OCI-M2 (cell line): ENCODE results near the gene PHLDB3.
A peak's percentile ranks its signal among the peaks of the same experiment; 100 is the strongest.

ENCODE experiments used
- DNase-seq: peaks from one replicate; lab custom pipeline; 2025; ENCODE audit not compliant: unreplicated experiment; lab: John Stamatoyannopoulos, UW

PHLDB3 gene

DNA sequence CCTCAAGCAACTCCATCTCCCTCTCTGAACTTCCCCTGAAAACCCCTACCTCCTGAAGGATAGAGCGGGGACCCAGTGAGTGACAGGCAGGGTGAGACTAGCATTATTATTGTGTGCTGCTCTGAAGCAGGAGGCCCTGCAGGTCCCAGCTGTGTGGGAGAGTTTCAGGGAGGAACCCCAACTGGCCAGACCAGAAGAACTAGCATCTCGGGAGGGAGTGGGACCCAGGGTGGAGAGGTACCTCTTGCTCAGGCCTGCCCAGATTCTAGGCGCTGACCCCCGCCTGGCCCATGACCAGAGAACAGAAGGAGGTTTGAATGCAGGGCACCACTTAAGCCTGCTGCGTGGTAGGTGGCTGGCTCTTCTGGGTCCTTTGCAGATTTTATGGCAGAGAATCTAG is 33.5 kb downstream of the PHLDB3 start:
- no peak for DNase-seq

DNA sequence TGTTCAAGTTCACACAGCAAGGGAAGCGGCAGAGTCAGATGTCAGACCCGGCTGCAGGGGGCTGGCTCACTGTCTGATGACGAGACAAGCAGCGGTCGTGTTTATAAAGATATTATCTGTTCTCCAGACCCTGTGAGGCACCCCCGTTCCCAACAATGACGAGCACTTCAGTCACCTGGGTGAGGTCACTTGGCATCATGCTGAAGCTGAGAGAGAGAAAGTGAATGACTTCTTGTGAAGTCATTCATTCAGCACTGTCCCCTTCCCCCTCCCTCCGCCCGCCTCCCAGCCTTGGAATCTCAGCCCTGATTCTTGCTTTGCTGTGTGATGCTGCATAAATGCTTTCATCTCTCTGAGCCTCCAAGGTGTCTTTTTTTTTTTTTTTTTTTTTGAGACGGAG is 34.3 kb downstream of the PHLDB3 start:
- DNase-seq: no peak

GRCh38 chr19:43469160-43469480 is 35.4 kb downstream of the PHLDB3 start:
- DNase-seq: no peak

DNA sequence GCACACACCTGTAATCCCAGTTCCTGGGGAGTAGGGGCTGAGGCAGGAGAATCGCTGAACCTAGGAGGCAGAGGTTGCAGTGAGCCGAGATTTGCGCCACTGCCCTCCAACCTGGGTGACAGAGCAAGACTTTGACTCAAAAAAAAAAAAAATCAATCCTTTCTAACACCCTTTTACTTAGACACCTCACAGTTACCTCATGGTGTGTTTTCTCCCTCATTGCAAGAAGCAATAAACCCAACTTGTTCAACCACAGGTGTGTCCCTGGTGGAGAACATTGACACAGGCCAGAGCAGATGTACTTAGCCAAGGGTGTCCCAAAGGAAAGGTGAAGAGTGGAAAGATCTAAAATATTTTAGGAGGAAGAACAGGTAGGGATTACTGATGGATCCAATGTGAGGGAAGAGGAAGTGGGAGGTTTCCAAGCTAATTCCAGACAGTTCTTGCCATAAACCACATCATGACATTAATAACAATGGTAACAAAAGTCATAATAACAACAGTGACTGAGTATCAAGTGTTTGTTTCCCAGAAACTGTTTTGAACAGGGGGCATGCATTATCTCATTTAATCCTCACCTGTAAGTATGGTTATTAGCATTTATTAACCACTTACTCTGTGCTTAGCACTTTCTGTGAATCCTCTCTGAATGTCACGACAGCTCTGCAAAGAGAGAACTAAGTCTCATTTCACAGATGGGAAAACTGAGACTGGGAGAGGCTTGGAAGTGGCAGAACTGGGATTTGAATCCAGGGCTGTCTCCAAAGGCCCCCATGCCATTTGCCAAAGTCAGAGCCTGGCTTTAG is 36.0 kb downstream of the PHLDB3 start:
- DNase-seq: no peak

DNA sequence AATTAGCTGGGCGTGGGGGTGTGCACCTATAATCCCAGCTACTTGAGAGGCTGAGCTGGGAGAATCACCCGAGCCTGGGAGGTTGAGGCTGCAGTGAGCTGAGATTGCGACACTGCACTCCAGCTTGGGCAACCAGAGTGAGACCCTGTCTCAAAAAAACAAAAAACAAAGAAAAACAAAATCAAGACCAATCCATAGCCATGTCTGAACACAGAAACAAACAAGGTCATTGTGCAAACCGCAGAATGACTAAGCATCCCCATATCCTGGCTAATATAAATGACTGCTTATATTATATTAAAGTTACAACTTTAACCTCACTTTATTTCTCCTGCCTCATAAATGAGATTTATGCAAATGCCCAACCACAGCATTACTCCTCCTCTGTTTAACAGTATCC is 36.8 kb downstream of the PHLDB3 start:
- no peak for DNase-seq

DNA sequence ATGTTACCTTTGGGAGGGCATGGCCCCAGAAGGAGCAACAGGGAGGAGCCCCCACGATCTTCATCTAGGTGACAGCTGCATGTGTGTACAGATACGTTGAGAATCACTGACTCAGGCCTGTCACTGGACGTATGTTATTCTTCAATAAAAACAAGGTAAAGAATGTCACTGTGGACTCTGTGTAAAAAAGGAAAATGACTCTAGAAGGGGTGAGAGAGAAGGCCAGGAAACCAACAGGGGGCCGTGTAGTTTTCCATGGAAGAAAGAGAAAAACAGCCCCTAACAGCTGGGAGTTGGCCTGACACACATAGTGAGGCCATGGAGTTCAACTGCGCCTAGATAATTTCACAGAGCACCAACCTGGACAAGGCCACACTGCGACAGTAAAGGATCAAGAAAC is 37.3 kb downstream of the PHLDB3 start:
- DNase-seq: no peak

DNA sequence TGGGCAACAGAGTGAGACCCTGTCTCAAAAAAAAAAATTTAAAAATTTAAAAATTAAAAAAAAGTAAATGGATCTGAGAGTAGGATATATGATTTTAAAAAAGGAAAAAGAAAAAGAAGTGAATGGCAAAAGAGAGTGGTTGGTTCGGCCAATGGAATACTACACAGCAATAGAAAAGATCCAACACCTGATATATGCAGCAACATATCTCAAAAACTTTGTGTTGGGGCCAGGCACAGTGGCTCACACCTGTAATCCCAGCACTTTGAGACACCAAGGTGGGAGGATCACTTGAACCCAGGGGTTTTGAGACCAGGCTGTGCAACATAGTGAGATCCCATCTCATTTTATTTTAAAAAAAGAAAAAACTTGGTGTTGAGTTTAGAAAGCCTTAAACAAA is 37.8 kb downstream of the PHLDB3 start:
- no peak for DNase-seq

DNA sequence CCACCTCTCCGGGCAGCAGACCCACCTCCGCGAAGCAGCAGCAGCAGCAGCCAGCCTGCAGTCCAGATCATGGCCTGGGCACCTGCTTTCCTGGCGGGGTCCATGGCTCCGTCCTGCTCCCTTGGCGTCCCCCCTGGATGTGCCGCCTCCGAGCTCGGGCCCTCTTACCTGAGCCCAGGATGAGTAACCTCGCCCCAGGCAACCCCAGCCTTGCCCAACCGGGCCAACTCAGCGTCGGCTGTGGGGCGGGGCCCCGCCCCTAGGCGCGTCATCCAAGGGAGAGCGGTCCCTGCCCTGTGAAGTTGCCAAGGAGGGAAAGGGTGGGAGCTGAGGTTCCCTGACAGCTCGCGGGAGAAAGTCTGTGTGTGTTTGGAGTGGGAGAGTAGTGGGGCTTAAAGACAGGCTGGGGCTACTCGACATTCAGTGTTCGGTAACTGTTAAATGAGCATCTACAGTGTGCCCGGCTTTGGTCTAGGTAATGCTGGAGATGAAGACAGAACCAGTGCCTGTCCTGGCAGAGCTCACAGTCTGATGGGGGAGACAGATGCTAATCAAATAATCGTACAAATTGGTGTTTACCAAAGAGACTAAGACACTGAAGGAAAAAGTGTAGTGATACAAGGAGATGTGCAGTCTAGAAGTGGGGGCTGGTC is 39.0 kb downstream of the PHLDB3 start, which contains the start of gene LYPD3:
Gene LYPD3, minus strand, starts transcription at position 141 of the 653 bp plus-strand sequence. Its CDS starts 37 bp downstream, at position 104.
- no peak for DNase-seq

GRCh38 chr19:43464134-43464775 is 40.3 kb downstream of the PHLDB3 start:
- DNase-seq: no peak

- DNase-seq: peak; percentile 94
These were observed 41.0 kb downstream of the PHLDB3 start for GRCh38 chr19:43463381-43464133.

DNA sequence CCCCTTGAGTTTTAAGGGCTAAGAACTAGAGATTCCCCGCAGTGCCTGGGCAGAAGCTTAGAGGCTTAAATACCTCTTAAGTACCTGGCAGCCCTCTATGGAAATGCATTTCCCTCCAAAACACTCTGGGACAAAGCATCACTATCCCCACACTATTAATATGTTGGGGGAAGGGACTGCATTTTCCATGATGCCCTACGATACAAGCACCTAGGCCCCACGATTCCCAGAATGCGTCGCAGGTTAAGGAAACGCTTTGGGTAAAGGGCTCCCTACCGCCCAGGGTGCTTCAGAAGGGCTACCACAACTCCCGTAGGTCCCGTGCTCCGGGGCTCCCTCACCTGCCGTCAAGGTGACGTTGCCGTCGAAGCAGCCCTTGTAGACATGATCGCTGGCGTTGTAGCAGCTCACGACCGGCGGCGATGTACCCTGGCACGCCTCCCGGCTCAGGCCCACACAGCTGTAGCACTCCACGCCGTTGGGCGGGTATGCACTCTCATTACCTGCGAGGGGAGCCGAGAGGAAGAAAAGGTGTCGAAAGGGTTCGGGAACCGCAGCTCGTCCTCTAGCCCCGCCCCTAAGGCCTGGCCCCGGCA is 41.7 kb downstream of the PHLDB3 start:
- DNase-seq: no peak

DNA sequence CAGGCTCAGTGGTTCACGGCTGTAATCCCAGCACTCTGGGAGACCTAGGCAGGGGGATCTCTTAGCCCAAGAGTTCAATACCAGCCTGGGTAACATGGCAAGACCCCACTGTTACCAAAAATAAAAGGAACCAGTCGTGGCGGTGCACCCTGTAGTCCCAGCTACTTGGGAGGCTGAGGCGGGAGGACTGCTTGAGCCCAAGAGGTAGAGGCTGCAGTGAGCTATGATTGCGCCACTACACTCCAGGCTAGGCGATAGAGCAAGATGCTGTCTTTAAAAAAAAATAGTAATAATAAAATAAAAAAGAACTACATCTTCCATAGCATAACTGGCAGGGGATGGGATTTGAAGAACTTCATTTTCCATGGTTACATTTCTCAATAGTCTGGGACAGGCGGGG is 42.2 kb downstream of the PHLDB3 start:
- no peak for DNase-seq

DNA sequence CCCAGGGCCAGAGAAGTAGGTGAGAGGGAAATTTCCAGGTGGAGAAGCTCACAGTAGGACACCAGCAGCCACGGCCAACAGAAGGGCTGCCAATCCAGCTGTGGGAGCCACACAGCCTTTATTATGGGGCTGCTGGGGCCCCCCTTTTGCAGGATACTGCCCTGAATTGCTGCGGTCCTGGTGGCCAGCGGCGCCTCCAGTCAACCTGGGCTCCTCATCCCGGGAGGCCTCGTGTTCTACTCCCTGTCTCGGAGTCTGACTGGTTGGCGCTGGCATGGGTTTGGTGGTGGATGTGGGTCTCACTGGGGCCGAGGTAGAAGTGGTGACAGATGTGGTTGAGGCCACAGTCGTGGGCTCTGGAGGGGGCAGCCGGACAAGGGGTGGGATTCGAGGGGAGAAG is 43.2 kb downstream of the PHLDB3 start:
- DNase-seq: no peak

DNA sequence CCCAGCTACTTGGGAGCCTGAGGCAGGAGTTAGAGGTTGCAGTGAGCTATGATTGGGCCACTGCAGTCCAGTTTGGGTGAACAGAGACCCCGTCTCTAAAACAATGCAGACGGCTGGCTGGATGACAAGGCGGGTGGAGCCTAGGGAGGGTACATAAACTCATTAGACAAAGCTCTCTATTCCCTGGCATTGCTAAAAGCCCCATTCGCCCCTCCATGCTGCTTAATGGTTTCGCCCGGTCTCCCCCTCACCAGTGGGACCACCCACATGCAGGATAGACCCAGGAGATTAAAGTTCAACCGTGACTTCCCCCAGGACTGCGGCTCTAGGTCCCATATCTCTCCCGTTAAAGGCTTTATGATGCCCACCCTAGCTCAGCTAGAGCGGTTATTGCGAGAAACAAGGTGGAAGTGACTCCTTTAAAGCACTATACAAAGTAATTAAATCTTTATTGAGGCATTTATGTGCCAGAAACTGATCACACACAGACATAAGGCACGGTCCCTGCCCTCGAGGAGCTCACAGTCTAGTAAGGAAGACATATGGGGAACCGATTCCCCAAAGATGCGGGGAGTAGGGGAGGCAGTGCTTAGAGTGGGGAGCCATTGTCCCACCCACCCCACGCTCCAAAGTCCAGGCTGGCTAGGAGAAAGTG is 44.1 kb downstream of the PHLDB3 start:
- DNase-seq: no peak

GRCh38 chr19:43457809-43458208 is 46.7 kb downstream of the PHLDB3 start:
- DNase-seq: no peak

- no peak for DNase-seq
These were observed 49.0 kb downstream of the PHLDB3 start for GRCh38 chr19:43455321-43456113.

DNA sequence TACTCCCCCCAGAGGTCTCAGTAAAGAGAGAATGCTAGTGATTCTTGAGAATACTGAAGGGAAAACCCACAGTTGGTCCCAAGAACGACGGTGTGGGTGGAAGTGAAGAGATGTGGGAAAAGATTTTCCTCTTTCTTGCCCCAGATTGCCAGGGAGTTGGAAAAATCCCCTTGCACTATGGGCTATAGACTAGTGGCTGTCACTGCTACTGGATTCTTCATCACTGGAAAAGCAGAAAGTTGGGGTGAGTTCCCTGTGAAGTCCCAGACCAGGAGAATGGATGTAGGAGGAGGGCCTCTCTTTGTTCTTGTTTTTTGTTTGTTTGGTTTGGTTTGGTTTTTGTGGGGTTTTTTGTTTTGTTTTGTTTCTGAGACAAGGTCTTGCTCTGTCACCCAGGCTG is 50.5 kb downstream of the PHLDB3 start:
- DNase-seq: no peak

DNA sequence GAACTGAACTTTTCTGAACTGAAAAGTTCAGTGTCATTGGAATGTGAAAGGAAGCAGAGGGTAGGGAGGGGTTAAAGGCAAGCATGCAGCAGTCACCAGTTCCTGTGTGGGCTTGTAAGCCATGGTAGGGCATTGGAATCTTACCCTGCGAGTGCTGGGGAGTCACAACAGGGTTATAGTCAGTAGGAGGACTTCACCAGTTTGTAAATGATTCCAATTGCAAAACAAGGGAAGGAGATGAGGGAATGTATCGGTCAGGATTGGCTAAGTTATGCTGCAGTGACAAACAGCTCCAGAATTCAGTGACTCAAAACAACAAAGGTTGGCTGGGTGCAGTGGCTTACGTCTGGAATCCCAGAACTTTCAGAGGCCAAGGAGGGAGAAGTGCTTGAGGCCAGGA is 52.0 kb downstream of the PHLDB3 start:
- DNase-seq: no peak

GRCh38 chr19:43450545-43450997 is 54.0 kb downstream of the PHLDB3 start:
- DNase-seq: no peak

- no peak for DNase-seq
These were observed 56.9 kb downstream of the PHLDB3 start for GRCh38 chr19:43447655-43448054.
